Fibroblast of skin of right quadriceps (primary cell): Measurements from ENCODE around the gene GPBP1L1.

Experiments used
- DNase-seq: peaks from one replicate; pipeline ENCODE4 v3.0.0-alpha.2; 2013

GPBP1L1 gene

GRCh38 chr1:45585496-45586075 lies 100.7 kb downstream of the GPBP1L1 start:
- no peak for DNase-seq

- no peak for DNase-seq
Measured at GRCh38 chr1:45585110-45585426, 101.3 kb downstream of the GPBP1L1 start.

- DNase-seq = peak; percentile 88
Measured at GRCh38 chr1:45584351-45585109, 101.8 kb downstream of the GPBP1L1 start.

GRCh38 chr1:45583666-45584350 lies 102.5 kb downstream of the GPBP1L1 start, which contains the start of gene NASP:
NASP (plus strand) TSS chr1:45584041; CDS start chr1:45584147, 106 bp downstream.
- DNase-seq = peak; percentile 84

GRCh38 chr1:45583264-45583665 lies 103.1 kb downstream of the GPBP1L1 start:
- DNase-seq = peak; percentile 96
